Activated CD4-positive, alpha-beta T cell treated with anti-CD3 and anti-CD28 coated beads, Interleukin-2, amount 50 U/mL, for 24 hours (primary cell): ENCODE data around the gene MTURN.
"Not testable (repeated sequence)": the region's sequence is repeated elsewhere in the genome, so short reads cannot be mapped to it uniquely, and the experiment has no call there.

Experiments used
- DNase-seq, 2 donors: peaks; one replicate each; pipeline ENCODE4 v3.0.0-alpha.2; 2020; ENCODE audit warnings: low read depth in 1 of 2, low spot score in 1 of 2

MTURN gene

DNA sequence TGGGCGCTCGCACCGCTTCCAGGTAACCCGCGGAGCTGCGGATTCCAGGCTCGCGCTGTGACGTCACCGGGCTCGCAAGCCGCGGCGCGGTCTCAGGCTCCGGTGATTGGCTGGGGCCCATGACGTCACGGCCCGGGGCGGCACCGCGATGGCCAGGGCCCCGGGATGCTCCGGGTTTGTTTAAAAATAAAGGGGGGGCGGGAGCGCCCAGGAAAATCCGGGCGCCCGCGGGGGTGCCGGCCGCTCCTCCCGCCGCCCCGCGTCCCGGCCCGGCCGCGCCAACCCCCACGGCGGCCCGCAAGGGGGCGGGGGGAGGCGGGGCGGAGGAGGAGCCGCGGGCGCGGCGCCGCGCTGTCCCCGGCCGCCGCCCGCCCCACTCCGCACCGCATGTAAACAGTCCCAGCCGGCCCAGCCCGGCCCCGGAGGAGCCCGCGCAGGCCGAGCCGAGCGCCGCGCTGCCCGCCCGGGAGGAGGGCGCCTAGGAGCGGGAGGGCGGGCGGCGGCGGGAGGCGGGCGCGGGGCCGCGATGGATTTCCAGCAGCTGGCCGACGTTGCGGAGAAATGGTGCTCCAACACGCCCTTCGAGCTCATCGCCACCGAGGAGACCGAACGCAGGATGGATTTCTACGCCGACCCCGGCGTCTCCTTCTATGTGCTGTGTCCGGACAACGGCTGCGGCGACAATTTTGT is at the start of gene MTURN:
Gene MTURN, plus strand, starts transcription at position 376 of the 690 bp plus-strand sequence. Its CDS starts 151 bp downstream, at position 527.
- DNase-seq = peak; percentile 71 to 78

DNA sequence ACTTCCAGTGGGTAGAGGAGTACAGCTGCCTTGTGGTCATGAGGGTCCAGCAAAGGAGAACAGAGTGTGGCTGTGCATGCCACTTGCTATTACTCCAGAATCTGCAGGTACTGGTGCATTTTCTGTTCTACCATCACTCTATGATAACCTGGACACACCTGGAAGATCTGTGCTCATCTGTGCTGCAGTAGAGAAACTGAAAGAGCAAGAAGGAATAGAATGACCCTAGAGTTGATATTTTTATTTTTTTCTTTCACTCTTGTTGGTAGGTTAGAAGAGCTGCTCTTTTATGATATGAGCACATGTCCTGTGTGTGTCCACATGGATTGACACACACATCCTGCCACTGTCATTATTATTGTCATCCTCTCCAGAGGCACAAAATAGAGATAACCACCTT is 48.3 kb upstream of the MTURN start:
- no peak for DNase-seq

DNA sequence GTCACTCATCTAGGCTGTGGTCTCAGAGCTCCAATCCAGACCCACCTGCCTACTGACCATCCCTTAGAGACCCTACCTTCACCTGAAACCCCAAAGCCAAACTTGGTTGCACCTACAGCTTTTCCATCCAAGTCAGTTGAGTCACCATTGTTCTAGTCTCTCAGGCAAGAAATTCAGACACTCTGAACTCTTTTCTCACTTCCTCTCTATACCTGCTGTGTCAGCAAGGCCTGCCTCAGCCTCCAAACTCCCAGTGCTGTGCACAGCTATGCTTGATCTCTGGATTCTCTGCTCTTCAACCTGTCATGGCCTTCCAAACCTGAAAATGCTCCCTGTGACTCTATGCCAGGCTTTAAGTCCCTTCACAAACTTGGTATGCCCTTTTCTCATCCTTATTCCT is 47.4 kb upstream of the MTURN start:
- no peak for DNase-seq

DNA sequence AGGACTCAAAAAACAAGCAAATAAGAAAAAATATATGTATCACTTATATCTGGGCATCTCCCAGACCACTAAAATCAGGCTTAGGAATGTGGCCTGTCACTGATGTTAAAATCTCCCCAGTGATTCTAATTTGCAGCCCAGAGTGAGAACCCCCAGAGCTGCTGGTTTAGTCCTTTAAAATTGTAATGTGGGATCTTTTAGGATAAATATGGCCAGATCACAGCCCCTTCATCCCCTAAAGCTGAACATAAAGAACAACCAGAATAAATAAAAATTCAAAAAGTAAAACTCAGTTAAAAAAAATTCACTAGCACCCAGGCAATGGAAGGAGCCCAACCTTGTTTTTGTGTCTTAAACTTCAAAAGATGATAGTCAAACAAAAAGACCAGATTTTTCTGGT is 46.4 kb upstream of the MTURN start:
- no peak for DNase-seq

DNA sequence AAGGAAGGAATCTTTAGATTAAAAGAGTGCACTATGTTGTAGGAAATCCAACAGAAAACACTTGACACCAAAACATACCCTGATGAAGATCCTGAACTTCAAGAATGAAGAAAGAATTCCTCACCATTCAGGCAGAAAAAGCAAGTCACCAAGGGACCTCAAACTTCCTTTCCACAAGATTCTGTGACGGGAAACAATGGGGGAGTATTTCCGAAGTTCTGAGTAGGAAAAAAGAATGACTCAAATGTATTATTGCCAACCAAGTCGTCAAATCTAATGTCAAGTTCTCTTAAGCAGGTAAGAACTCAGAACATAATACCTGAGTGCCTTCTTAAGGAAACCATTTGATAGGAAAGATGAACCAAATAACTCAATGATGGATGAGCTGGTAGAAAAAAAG is 44.7 kb upstream of the MTURN start:
- no peak for DNase-seq

DNA sequence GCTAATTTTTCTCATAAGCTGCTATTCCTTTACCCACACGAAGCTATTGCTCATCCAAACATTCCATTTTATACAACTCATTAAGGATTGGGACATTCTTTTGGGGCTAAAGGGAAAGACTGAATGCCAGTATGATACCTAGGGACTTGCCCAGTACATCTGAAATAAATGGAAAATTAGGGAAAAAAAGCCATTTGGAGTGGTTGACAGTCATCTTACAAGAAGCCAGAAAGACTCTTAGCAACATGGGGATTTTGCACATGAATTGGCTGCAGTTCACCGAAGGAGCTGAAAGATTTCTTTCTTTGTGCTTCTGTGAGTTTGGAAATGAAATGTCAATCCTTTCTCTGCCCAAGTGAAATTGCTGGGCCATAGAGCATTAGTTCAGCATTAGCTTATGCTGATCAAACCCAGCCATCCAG is 43.3 kb upstream of the MTURN start:
- DNase-seq = no peak

DNA sequence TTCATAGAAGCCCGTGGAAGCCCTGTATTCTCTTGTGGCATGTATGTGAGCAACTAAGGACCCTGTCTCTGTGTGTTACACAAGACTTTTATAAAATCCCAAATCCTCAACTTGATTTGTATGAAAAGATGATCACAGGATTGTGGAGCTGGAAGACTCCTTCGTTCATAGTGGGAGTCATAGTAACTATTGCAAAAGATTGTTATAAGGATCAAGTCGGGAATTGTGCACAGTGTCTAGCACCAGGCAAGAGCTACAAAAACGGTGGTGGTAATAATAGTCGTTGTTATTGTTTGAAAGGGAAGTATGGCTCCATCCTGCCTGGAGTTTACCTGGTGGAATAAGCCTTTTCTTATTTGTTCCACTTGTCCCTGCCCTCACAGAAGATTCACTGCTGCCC is 42.8 kb upstream of the MTURN start:
- DNase-seq = no peak

DNA sequence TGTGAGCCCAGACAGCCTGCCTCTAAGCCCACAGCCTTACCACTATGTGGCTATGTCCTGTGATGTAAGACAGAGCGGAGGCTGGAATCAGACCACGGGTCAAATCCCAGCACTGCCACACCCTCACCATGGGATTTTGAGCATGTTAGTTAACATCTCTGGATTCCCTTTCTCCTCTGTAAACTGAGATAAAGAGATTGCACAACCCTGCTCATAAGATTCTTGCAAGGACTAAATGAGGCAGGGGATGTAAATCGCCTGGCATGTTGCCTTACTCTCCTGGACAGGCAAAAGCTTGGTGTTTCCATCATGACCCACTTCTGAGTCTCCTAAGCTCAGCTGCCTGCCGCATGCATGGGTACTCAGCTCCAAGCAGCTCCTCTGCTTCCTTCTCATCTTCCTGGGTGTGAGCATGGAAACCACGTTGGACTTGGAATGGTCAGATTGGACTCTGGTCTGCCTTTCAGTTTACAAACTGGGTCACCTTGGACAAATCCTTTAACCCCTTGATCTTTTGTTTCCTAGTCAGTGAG is 41.3 kb upstream of the MTURN start:
- no peak for DNase-seq

DNA sequence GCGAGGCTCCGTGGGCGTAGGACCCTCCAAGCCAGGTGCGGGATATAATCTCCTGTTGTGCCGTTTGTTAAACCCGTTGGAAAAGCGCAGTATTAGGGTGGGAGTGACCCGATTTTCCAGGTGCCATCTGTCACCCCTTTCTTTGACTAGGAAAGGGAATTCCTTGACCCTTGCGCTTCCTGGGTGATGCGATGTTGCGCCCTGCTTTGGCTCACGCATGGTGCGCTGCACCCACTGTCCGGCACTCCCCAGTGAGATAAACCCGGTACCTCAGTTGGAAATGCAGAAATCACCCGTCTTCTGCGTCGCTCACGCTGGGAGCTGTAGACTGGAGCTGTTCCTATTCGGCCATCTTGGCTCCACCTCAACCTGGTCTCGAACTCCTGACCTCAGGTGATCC is 36.2 kb upstream of the MTURN start:
- not testable (repeated sequence) for DNase-seq

DNA sequence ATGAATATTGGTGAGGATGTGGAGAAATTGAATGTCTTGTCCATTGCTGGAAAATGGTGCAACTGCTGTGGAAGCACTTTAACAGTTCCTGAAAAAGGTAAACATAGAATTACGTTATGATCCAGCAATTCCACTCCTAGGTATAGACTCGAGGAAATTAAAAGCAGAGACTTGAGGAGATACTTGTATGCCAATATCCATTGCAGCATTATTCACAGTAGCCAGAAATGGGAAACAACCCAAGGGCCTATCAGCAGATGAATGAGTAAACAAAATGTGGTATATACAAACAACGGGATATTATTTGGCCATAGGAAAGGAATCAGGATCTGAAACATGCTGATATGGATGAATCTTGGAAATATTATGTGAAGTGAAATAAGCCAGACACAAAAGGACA is 32.5 kb upstream of the MTURN start:
- DNase-seq = no peak

DNA sequence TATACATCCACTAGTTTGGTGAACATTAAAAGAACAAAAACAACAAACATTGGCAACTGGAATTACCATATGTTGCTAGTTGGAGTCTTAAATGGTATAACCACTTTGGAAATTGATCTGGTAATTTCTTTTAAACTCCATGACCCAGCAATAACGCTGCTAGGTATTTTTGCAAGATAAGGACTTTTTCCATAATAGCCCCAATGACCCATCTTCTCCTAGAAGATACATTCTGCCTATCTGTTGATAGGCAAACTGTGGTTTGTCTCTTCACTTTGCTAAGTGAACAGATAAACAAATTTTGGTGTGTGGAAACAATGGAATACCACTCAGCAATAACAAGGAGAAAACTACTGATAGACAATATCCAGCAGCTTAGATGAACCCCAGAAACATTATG is 30.6 kb upstream of the MTURN start:
- no peak for DNase-seq

DNA sequence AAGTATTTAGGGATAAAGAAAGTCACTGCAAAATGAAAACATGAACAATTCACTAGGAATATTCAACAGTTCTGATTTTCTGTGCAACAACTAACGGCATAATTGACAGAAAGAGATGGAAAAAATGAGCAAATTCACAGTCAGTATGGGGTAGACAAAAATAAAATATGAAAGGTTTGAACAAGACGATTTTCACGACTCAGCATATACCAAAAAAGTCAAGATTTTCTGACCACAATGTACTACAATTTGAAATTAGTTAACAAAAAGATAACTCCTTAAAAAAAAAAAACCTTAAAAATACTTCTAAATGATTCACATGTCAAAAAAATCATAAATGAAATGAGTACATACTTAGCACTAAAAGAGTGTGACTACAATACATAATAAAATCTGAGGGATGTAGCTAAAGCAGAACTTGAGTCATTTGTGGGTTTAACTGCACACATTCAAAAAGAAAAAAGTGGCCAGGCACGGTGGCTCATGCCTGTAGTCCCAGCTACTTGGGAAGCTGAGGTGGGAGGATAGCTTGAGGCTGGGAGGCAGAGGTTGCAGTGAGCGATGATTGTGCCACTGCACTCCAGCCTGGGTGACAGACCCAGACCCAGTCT is 22.6 kb upstream of the MTURN start:
- no peak for DNase-seq

DNA sequence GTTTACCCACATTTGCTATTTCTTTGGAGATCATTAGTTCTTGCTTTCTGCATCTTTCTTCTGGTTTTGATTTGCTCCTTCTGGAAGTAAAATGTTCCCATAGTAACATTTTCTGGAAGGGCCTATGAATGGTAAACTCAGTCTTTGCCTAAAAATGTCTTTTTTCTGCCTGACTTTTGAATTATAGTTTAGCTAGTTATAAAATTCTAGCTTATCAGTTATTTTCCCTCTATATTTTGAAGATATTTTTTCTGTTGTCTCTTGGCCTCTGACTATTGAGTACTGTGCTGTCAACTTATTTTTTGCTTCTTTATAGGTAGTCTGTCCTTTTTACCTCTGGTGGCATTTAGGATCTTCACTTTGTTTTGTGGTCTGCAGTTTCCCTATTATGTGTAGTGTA is 21.6 kb upstream of the MTURN start:
- DNase-seq = no peak

DNA sequence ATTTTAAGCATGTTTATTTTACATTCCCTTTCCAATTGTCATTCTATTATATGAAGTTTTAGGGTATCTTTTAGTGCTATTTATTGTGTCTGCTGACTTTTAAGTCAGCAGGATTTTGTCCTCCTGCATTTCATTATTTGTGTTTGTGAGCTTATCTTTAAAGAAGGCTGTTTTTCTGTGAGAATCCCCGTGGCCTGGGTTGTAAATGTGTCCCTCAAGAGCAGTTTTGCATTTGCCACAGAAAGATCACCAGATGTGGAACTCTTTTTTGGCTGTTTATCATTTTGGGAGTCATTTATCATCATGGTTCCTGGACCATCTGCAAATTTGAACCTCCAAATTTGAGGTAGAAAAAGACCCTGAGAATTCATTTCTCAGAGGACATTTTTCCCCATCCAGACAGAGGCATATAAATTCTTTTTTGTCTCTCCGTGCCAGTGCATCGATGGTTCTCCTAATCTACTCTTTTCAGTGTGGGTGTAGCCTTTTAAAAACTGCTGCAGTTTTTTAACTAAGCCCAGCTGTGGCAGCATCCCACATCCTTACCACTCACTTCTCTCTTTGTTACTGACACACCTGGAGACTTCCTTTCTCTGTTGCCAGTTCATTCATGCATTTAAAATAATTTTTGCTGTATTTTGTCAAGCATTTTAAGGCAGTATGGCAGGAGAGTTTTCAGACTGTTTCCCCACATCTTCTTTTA is 20.1 kb upstream of the MTURN start:
- DNase-seq = no peak

DNA sequence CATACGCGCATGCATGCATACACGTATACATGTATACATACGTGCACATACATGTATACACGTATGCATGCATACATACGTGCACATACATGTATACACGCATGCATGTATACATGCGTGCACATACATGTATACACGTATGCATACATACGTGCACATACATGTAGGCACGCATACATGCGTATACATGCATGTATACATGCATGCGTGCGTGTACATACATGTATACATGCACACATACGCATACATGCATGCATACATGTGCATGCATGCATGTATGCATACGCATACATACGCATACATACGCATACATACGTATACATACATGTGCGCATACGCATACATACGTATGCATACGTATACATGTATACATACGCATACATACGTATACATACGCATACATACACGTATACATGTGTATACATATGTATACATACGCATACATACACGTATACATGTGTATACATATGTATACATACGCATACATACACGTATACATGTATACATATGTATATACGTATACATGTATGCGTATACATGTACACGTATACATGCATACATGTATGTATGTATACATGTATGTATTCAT is 19.0 kb upstream of the MTURN start:
- no peak for DNase-seq

DNA sequence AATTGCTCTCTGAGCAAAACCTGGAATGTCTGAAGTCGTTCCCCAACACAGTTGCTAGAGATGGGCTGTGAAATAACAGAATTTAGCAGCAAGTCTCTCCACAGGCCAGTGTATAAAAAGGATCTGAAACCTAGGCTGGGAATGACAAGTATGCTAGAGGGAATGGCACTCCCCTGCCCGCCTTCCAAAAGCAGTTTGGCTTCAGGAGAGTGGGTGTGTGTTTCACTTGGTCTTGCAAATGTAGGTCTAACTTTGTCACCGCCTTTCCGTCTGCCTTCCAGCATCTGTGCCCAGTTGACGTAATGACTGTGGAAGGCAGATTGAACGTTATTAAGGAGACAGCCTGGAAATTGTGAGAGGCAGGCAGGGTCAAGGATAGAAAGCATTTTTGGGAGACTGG is 18.0 kb upstream of the MTURN start:
- no peak for DNase-seq

DNA sequence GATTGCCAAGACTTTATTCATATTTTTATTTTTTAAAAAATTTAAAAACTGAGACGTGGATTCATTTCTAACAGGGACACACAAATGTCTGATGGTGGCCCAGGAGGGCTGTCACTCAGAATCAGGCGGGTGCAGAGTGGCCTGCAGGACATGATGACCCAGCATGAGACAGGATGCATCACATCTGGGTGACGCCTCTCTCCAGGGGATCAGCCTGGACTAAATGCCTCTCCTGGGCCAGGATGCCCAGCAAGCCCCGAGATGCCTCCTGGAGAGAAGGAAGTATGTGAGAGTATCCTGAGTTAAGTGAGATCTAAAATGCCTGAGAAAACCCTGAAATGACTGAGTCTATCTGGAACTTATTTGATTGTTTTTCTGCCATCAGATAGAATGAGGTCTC is 16.9 kb upstream of the MTURN start:
- no peak for DNase-seq

DNA sequence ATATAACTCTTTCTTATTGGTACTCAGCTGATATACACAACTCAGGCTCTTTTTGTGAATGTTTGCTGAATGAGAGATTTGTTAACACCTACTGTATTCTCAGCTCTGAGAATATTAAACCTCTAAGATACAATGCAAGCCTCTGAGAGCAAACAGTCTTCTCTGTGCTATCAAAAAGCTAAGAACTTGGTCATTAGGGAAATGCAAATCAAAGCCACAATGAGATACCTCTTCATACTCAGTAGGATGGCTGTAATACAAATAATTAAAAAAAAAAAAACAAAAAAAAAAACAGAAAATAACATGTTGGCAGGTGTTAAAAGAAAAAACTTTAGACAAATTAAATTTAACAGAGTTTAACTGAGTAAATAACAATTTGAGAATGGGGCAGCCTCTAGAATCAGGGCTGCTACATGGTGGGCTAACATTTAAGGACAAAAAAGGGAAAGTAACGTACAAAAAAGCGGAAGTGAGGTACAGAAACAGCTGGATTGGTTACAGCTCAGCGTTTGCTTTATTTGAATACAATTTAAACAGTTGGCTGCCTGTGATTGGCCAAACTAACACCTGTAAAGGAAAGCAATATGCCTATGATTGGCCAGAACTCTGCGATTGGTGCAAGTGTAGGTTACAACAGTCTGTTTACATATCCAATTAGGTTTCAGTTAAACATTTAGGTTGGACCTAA is 14.8 kb upstream of the MTURN start:
- DNase-seq = no peak

DNA sequence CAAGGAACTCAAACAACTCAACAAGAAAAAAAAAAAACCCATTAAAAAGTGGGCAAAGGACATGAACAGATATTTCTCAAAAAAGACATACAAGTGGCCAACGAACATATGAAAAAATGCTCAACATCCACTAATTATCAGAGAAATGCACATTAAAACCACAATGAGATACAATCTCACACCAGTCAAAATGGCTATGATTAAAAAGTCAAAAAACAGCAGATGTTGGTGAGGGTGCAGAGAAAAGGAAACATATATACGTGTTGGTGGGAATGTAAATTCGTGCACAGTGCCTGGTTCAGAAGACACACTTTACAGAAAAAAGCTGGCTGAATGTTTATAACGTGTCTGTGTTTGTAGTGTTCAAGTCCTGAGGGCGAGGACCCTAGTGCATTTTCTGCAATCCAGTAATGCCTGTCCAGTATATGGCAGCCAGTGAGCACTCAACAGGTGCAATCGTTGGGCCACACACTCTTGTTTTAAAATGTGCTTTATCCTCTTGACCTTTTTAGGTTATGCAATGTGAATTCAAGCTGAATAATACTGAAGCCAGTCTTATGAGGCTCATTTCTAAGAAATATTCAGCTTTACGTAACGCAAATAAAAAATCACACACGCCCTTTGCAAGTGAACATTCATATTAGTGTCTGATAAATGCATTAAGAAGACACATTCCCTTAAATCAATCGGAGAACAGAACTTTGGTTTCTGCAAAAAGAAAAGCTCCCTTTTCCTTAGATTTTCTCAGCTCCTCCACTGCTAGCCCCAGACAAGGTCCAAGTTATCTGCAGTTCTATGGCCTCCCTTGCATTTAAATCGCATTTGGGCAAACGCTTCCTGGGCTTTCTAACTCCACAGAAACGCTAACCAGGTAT is 813 bp upstream of the MTURN start:
- no peak for DNase-seq
